HepG2 (cell line): ENCODE results near the gene SRC. TPM values are rescaled to one million over a fixed set of nuclear protein-coding genes. Genes with fewer than 3 reads are reported as not detected.

Experiments
- BCL6 ChIP-seq: IDR thresholded peaks from 2 replicates; pipeline ENCODE4 v1.6.1; 2016; ENCODE audit warnings: missing genetic modification reagents, missing compliant biosample characterization
- CAMTA2 ChIP-seq: sonication (generic); formaldehyde crosslinking; IDR thresholded peaks from 2 replicates; pipeline ENCODE4 v1.4.0; 2020; ENCODE audit warnings: mild to moderate bottlenecking, missing genetic modification reagents, borderline replicate concordance
- NCOA2 ChIP-seq: sonication (generic); formaldehyde crosslinking; IDR thresholded peaks from 2 replicates; pipeline ENCODE4 v1.8.0; 2022; ENCODE audit warnings: inconsistent platforms
- SATB2 ChIP-seq: sonication (generic); formaldehyde crosslinking; IDR thresholded peaks from 2 replicates; pipeline ENCODE4 v1.5.0; 2020; ENCODE audit warnings: missing genetic modification reagents
- TBP ChIP-seq: sonication (generic); formaldehyde crosslinking; IDR thresholded peaks from 2 replicates; pipeline ENCODE4 v1.5.0; 2020; ENCODE audit warnings: missing genetic modification reagents
- ZFP1 ChIP-seq: IDR thresholded peaks from 2 replicates; pipeline ENCODE4 v1.6.1; 2016
- ZFP41 ChIP-seq: sonication (generic); formaldehyde crosslinking; IDR thresholded peaks from 2 replicates; pipeline ENCODE4 v1.4.0; 2020; ENCODE audit warnings: mild to moderate bottlenecking, missing genetic modification reagents, borderline replicate concordance
- ZNF256 ChIP-seq: sonication (generic); formaldehyde crosslinking; conservative IDR thresholded peaks from 2 replicates; pipeline ENCODE4 v1.4.0; 2020; ENCODE audit warnings: missing genetic modification reagents
- ZNF263 ChIP-seq: sonication (generic); formaldehyde crosslinking; IDR thresholded peaks from 2 replicates; pipeline ENCODE4 v1.4.0; 2020; ENCODE audit warnings: missing genetic modification reagents
- ZNF296 ChIP-seq: sonication (generic); formaldehyde crosslinking; conservative IDR thresholded peaks from 2 replicates; pipeline ENCODE4 v1.5.0; 2020; ENCODE audit warnings: mild to moderate bottlenecking, missing genetic modification reagents
- ZNF550 ChIP-seq: sonication (generic); formaldehyde crosslinking; IDR thresholded peaks from 2 replicates; pipeline ENCODE4 v1.4.0; 2020; ENCODE audit warnings: mild to moderate bottlenecking, missing genetic modification reagents, borderline replicate concordance
- ZNF672 ChIP-seq: sonication (generic); formaldehyde crosslinking; IDR thresholded peaks from 2 replicates; pipeline ENCODE4 v1.8.1; 2022; ENCODE audit warnings: missing genetic modification reagents
- ZNF775 ChIP-seq: sonication (generic); formaldehyde crosslinking; IDR thresholded peaks from 2 replicates; pipeline ENCODE4 v1.4.0; 2020; ENCODE audit warnings: missing genetic modification reagents, mild to moderate bottlenecking, moderate library complexity, borderline replicate concordance
- ZNF883 ChIP-seq: sonication (generic); formaldehyde crosslinking; IDR thresholded peaks from 2 replicates; pipeline ENCODE4 v1.5.1; 2020; ENCODE audit warnings: mild to moderate bottlenecking, missing genetic modification reagents; ENCODE audit errors: not compliant biosample characterization
- ZSCAN31 ChIP-seq: sonication (generic); formaldehyde crosslinking; IDR thresholded peaks from 2 replicates; pipeline ENCODE4 v1.5.0; 2020; ENCODE audit warnings: low read depth, mild to moderate bottlenecking, missing genetic modification reagents
- polyA plus RNA-seq, 8 experiments: library from polyadenylated mRNA; depleted of rRNA in 3 of 8; stranded (reverse) in 7 of 8; unstranded in 1 of 8; fragments of >200 nt; fragmentation: Illumina TruSeq in 4 of 8; extraction: Trizol in 4 of 8; gene quantifications; 2 replicates each; pipeline versions ENCODE4 v1.2.1 to v1.2.3, GENCODE V29; 2011 to 2016; ENCODE audit warnings: low read depth in 4 of 8, missing spikeins in 1 of 8, mixed read lengths in 1 of 8; ENCODE audit not compliant: insufficient read depth in 1 of 8
- total RNA-seq, 5 experiments: library from RNA; depleted of rRNA; stranded (reverse); fragments of >200 nt; fragmentation: Illumina TruSeq; extraction: Trizol; gene quantifications; 2 replicates each; pipeline ENCODE4 v1.2.3, GENCODE V29; 2016; ENCODE audit warnings: low read depth in 1 of 5
- TF ChIP-seq, protein P1 (sequence below): IDR thresholded peaks from 2 replicates; pipeline ENCODE4 v1.6.1; 2016; ENCODE audit warnings: mild to moderate bottlenecking
- TF ChIP-seq, protein P2 (sequence below): sonication (generic); formaldehyde crosslinking; IDR thresholded peaks from 2 replicates; pipeline ENCODE4 v1.4.0; 2020; ENCODE audit warnings: missing genetic modification reagents, low read depth, mild to moderate bottlenecking, borderline replicate concordance
- TF ChIP-seq, protein P3 (sequence below): sonication (generic); formaldehyde crosslinking; IDR thresholded peaks from 2 replicates; pipeline ENCODE4 v1.4.0; 2020; ENCODE audit warnings: missing genetic modification reagents, borderline replicate concordance
- TF ChIP-seq, protein P4 (sequence below): sonication (generic); formaldehyde crosslinking; IDR thresholded peaks from 2 replicates; pipeline ENCODE4 v1.5.0; 2020; ENCODE audit warnings: mild to moderate bottlenecking, missing genetic modification reagents
- TF ChIP-seq, protein P5 (sequence below): sonication (generic); formaldehyde crosslinking; IDR thresholded peaks from 2 replicates; pipeline ENCODE4 v1.4.0; 2020; ENCODE audit warnings: mild to moderate bottlenecking, missing genetic modification reagents

The SRC gene
- total and polyA plus RNA-seq, 2 of the 13 experiments (the other 11 are each of a cell fraction or from before 2014, with no cell fraction given): 54.7 to 192 TPM

DNA sequence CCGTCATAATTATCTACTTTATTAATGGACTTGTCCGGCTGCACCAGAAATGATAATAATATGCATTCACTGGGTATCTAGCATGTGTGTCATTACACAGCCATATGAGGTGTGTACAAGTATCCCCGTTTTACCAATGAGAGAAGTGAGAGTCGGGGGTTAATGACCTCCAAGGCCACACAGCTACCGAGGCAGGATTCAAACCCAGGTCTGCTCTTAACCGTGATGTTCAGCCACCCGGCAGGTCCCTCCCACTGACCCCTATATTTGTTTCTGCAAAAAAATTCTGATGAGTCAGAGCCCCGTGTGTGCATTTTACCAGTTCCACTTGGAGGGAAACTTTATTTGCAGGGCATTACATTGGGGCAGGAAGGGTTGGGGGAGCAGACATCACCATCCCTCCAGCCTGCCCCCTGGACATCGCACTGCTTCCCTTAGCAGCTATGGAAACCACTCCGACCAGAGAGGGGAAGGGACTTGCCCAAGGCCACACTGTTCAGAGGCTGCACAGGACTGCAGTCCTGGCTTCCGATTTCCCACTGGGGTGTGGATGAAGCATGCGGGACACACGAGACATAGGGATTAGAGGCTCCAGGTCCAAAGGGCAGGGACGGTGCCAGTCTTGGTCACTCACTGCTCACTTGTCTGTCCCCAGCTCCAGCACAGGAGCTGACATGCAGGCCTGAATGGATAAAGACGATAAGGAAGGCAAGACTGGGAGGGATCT, 10.1 kb upstream of the SRC start (continued):
- no peak for TF ChIP-seq ZNF775 (CRISPR knock-in tag)
- TF ChIP-seq, protein P1, sequence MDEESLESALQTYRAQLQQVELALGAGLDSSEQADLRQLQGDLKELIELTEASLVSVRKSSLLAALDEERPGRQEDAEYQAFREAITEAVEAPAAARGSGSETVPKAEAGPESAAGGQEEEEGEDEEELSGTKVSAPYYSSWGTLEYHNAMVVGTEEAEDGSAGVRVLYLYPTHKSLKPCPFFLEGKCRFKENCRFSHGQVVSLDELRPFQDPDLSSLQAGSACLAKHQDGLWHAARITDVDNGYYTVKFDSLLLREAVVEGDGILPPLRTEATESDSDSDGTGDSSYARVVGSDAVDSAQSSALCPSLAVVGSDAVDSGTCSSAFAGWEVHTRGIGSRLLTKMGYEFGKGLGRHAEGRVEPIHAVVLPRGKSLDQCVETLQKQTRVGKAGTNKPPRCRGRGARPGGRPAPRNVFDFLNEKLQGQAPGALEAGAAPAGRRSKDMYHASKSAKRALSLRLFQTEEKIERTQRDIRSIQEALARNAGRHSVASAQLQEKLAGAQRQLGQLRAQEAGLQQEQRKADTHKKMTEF (CRISPR knock-in tag): no peak; the same call in 1 of the 2 replicates
- no peak for TF ChIP-seq ZNF263 (CRISPR knock-in tag)
- no peak; the same call in 1 of the 2 replicates for TF ChIP-seq CAMTA2 (CRISPR knock-in tag)
- no peak for TF ChIP-seq ZNF256
- TF ChIP-seq BCL6 (CRISPR knock-in tag): 0 out of 2 replicates have a peak, but pooled peaks have one; percentile 9
- TF ChIP-seq ZNF883 (CRISPR knock-in tag): no peak
- TF ChIP-seq, protein P2, sequence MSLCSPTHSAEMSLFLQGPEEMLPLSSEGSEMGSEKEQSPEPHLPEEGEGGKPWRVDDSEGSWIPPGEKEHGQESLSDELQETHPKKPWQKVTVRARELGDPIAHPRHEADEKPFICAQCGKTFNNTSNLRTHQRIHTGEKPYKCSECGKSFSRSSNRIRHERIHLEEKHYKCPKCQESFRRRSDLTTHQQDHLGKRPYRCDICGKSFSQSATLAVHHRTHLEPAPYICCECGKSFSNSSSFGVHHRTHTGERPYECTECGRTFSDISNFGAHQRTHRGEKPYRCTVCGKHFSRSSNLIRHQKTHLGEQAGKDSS (CRISPR knock-in tag): 0 out of 2 replicates have a peak, but pooled peaks have one; percentile 48
- TF ChIP-seq ZFP1 (CRISPR knock-in tag): no peak
- no peak for TF ChIP-seq ZFP41 (CRISPR knock-in tag)
- no peak for TF ChIP-seq TBP
- TF ChIP-seq ZNF672 (CRISPR knock-in tag): no peak
- TF ChIP-seq, protein P3, sequence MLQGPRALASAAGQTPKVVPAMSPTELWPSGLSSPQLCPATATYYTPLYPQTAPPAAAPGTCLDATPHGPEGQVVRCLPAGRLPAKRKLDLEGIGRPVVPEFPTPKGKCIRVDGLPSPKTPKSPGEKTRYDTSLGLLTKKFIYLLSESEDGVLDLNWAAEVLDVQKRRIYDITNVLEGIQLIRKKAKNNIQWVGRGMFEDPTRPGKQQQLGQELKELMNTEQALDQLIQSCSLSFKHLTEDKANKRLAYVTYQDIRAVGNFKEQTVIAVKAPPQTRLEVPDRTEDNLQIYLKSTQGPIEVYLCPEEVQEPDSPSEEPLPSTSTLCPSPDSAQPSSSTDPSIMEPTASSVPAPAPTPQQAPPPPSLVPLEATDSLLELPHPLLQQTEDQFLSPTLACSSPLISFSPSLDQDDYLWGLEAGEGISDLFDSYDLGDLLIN (CRISPR knock-in tag): no peak
- no peak for TF ChIP-seq ZNF296 (CRISPR knock-in tag)
- TF ChIP-seq ZNF550: peak; percentile 76; the same call in 1 of the 2 replicates
- TF ChIP-seq, protein P4, sequence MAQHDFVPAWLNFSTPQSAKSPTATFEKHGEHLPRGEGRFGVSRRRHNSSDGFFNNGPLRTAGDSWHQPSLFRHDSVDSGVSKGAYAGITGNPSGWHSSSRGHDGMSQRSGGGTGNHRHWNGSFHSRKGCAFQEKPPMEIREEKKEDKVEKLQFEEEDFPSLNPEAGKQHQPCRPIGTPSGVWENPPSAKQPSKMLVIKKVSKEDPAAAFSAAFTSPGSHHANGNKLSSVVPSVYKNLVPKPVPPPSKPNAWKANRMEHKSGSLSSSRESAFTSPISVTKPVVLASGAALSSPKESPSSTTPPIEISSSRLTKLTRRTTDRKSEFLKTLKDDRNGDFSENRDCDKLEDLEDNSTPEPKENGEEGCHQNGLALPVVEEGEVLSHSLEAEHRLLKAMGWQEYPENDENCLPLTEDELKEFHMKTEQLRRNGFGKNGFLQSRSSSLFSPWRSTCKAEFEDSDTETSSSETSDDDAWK (CRISPR knock-in tag): no peak
- TF ChIP-seq, protein P5, sequence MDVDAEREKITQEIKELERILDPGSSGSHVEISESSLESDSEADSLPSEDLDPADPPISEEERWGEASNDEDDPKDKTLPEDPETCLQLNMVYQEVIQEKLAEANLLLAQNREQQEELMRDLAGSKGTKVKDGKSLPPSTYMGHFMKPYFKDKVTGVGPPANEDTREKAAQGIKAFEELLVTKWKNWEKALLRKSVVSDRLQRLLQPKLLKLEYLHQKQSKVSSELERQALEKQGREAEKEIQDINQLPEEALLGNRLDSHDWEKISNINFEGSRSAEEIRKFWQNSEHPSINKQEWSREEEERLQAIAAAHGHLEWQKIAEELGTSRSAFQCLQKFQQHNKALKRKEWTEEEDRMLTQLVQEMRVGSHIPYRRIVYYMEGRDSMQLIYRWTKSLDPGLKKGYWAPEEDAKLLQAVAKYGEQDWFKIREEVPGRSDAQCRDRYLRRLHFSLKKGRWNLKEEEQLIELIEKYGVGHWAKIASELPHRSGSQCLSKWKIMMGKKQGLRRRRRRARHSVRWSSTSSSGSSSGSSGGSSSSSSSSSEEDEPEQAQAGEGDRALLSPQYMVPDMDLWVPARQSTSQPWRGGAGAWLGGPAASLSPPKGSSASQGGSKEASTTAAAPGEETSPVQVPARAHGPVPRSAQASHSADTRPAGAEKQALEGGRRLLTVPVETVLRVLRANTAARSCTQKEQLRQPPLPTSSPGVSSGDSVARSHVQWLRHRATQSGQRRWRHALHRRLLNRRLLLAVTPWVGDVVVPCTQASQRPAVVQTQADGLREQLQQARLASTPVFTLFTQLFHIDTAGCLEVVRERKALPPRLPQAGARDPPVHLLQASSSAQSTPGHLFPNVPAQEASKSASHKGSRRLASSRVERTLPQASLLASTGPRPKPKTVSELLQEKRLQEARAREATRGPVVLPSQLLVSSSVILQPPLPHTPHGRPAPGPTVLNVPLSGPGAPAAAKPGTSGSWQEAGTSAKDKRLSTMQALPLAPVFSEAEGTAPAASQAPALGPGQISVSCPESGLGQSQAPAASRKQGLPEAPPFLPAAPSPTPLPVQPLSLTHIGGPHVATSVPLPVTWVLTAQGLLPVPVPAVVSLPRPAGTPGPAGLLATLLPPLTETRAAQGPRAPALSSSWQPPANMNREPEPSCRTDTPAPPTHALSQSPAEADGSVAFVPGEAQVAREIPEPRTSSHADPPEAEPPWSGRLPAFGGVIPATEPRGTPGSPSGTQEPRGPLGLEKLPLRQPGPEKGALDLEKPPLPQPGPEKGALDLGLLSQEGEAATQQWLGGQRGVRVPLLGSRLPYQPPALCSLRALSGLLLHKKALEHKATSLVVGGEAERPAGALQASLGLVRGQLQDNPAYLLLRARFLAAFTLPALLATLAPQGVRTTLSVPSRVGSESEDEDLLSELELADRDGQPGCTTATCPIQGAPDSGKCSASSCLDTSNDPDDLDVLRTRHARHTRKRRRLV (CRISPR knock-in tag): no peak
- no peak for TF ChIP-seq SATB2 (CRISPR knock-in tag)
- no peak for TF ChIP-seq NCOA2 (CRISPR knock-in tag)
- TF ChIP-seq ZSCAN31: no peak
